ENCODE results near the gene DUSP6. TPM values are rescaled to one million over a fixed set of nuclear protein-coding genes. Genes with fewer than 3 reads are reported as not detected.

DUSP6 gene
- 51.6 TPM for polyA plus RNA-seq (ENCODE audit: insufficient read length)

- DNase-seq (ENCODE audit: low read depth), result peak; percentile 87
Measured at GRCh38 chr12:89352492-89353187, at the start of gene DUSP6. TSS of gene DUSP6 (minus strand) at chr12:89352501. CDS start at chr12:89352039, 462 bp downstream.

GRCh38 chr12:89401433-89402058, 49.2 kb upstream of the DUSP6 start:
- DNase-seq (ENCODE audit: low read depth), result no peak

- no peak for DNase-seq (ENCODE audit: low read depth)
Measured at GRCh38 chr12:89400415-89400814, 48.1 kb upstream of the DUSP6 start.

GRCh38 chr12:89395712-89396111, 43.4 kb upstream of the DUSP6 start:
- DNase-seq (ENCODE audit: low read depth), result no peak

- no peak for DNase-seq (ENCODE audit: low read depth)
Measured at GRCh38 chr12:89393551-89394121, 41.3 kb upstream of the DUSP6 start.

- DNase-seq (ENCODE audit: low read depth), result no peak
Measured at GRCh38 chr12:89392391-89392790, 40.1 kb upstream of the DUSP6 start.

- no peak for DNase-seq (ENCODE audit: low read depth)
Measured at GRCh38 chr12:89391726-89392336, 39.5 kb upstream of the DUSP6 start.

GRCh38 chr12:89390802-89391673, 38.7 kb upstream of the DUSP6 start:
- no peak for DNase-seq (ENCODE audit: low read depth)

- DNase-seq (ENCODE audit: low read depth), result no peak
Measured at GRCh38 chr12:89389755-89390661, 37.7 kb upstream of the DUSP6 start.

GRCh38 chr12:89386138-89386537, 33.8 kb upstream of the DUSP6 start:
- DNase-seq (ENCODE audit: low read depth), result no peak

GRCh38 chr12:89384807-89385206, 32.5 kb upstream of the DUSP6 start:
- DNase-seq (ENCODE audit: low read depth), result no peak

- DNase-seq (ENCODE audit: low read depth), result peak; percentile 58
Measured at GRCh38 chr12:89384050-89384758, 31.9 kb upstream of the DUSP6 start.

GRCh38 chr12:89383235-89384049, 31.1 kb upstream of the DUSP6 start:
- DNase-seq (ENCODE audit: low read depth), result no peak

GRCh38 chr12:89382328-89382727, 30.0 kb upstream of the DUSP6 start:
- no peak for DNase-seq (ENCODE audit: low read depth)

- DNase-seq (ENCODE audit: low read depth), result no peak
Measured at GRCh38 chr12:89379839-89380467, 27.7 kb upstream of the DUSP6 start.

GRCh38 chr12:89379148-89379838, 27.0 kb upstream of the DUSP6 start:
- DNase-seq (ENCODE audit: low read depth), result no peak

GRCh38 chr12:89376844-89377243, 24.5 kb upstream of the DUSP6 start:
- no peak for DNase-seq (ENCODE audit: low read depth)

GRCh38 chr12:89376202-89376529, 23.9 kb upstream of the DUSP6 start:
- no peak for DNase-seq (ENCODE audit: low read depth)
